SU-DHL-6 (cell line): Measurements from ENCODE around the gene PCGF5.
"Not testable (repeated sequence)": the region's sequence is repeated elsewhere in the genome, so short reads cannot be mapped to it uniquely, and the experiment has no call there.

ENCODE experiments used
- H2AFZ ChIP-seq: fragments of 200-600 bp; sonication (generic); 2 replicates; pipeline ENCODE4 v1.6.1; 2014; ENCODE audit warnings: low read depth, mild to moderate bottlenecking, moderate library complexity, mixed read lengths, antibody characterized with exemption, low read length; ENCODE audit not compliant: severe bottlenecking
- H3F3A ChIP-seq: fragments of 200-600 bp; shearing (Covaris generic); 2 replicates; pipeline ENCODE4 v1.6.0; 2016; ENCODE audit warnings: antibody characterized with exemption, mild to moderate bottlenecking; ENCODE audit not compliant: insufficient read depth
- H3K27ac ChIP-seq: fragments of 200-600 bp; sonication (generic); 2 replicates; pipeline ENCODE4 v1.5.1; 2016; ENCODE audit warnings: low read depth, mild to moderate bottlenecking, low read length, moderate library complexity, mixed read lengths
- H3K27me3 ChIP-seq: fragments of 200-600 bp; sonication (generic), shearing (Covaris generic); 2 replicates; pipeline ENCODE4 v1.6.0; 2014; ENCODE audit warnings: mild to moderate bottlenecking, low read length
- H3K36me3 ChIP-seq: fragments of 200-600 bp; sonication (generic); 2 replicates; pipeline ENCODE4 v1.6.1; 2014; ENCODE audit warnings: mild to moderate bottlenecking, low read length, mixed read lengths
- H3K4me2 ChIP-seq: fragments of 300-600, 200-600 bp; shearing (Covaris generic), sonication (generic); 2 replicates; pipeline ENCODE4 v1.6.0; 2014; ENCODE audit warnings: low read length, low read depth, mild to moderate bottlenecking; ENCODE audit not compliant: poor library complexity, severe bottlenecking
- H3K4me3 ChIP-seq: fragments of 200-600 bp; sonication (generic); 2 replicates; pipeline ENCODE4 v1.5.1; 2014; ENCODE audit warnings: antibody characterized with exemption, low read length, mild to moderate bottlenecking, mixed read lengths; ENCODE audit not compliant: insufficient read depth, poor library complexity, severe bottlenecking
- H3K79me2 ChIP-seq: fragments of 200-600 bp; sonication (generic); 2 replicates; pipeline ENCODE4 v1.6.1; 2014; ENCODE audit warnings: mild to moderate bottlenecking, low read length, moderate library complexity; ENCODE audit not compliant: insufficient read depth
- H3K9ac ChIP-seq: fragments of 200-600 bp; sonication (generic); 2 replicates; pipeline ENCODE4 v1.7.0; 2014; ENCODE audit warnings: mild to moderate bottlenecking, low read length
- H3K9me2 ChIP-seq: fragments of 200-600 bp; sonication (generic); replicated peaks from 2 replicates; pipeline ENCODE4 v1.6.1; 2014; ENCODE audit warnings: low read length; ENCODE audit not compliant: insufficient read depth
- H3K9me3 ChIP-seq: fragments of 200-600 bp; sonication (generic); 2 replicates; pipeline ENCODE4 v1.6.1; 2014; ENCODE audit warnings: low read length, mixed read lengths; ENCODE audit not compliant: insufficient read depth
- H4K20me1 ChIP-seq: fragments of 200-600 bp; sonication (generic); 2 replicates; pipeline ENCODE4 v1.6.1; 2014; ENCODE audit warnings: low read depth, mild to moderate bottlenecking, antibody characterized with exemption, low read length, moderate library complexity, mixed read lengths
- CTCF ChIP-seq: fragments of 200-600 bp; sonication (generic); IDR thresholded peaks from one replicate; pipeline ENCODE4 v1.5.1; 2017; ENCODE audit warnings: antibody characterized with exemption, mild to moderate bottlenecking, low read length, moderate library complexity; ENCODE audit not compliant: insufficient read depth, poor library complexity, severe bottlenecking
- EZH2phosphoT487 ChIP-seq: fragments of 200-600 bp; sonication (generic), shearing (Covaris generic); conservative IDR thresholded peaks from 2 replicates; pipeline ENCODE4 v1.6.1; 2018; ENCODE audit warnings: mild to moderate bottlenecking, antibody characterized with exemption, low read length, moderate library complexity, mixed read lengths

PCGF5 gene

GRCh38 chr10:91296471-91296870, 76.0 kb downstream of the PCGF5 start:
- H3K9ac ChIP-seq = no peak overlapping the region
- no peaks in the 10 kb centered on the region for H3K27me3 ChIP-seq
- H3F3A ChIP-seq = no peaks in the 10 kb centered on the region
- no peaks in the 10 kb centered on the region for H3K79me2 ChIP-seq
- H3K4me3 ChIP-seq = no peak overlapping the region
- no peak overlapping the region for H2AFZ ChIP-seq
- H3K36me3 ChIP-seq = no peaks in the 10 kb centered on the region
- no peaks in the 10 kb centered on the region for H4K20me1 ChIP-seq
- H3K4me2 ChIP-seq = no peak overlapping the region
- no peaks in the 10 kb centered on the region for H3K9me3 ChIP-seq
- no peak overlapping the region for H3K27ac ChIP-seq
- no peaks in the 10 kb centered on the region for H3K9me2 ChIP-seq
- TF ChIP-seq EZH2phosphoT487 = no peak
- no peak for TF ChIP-seq CTCF

- no peaks in the 10 kb centered on the region for H3F3A ChIP-seq
- no peak overlapping the region for H3K27ac ChIP-seq
- H3K4me3 ChIP-seq = no peak overlapping the region
- no peak for TF ChIP-seq EZH2phosphoT487
- TF ChIP-seq CTCF = peak; percentile 80
- no peak overlapping the region for H3K4me2 ChIP-seq
- no peaks in the 10 kb centered on the region for H3K36me3 ChIP-seq
- no peaks in the 10 kb centered on the region for H3K27me3 ChIP-seq
- peak overlapping the region; percentile 21 for H2AFZ ChIP-seq
- H4K20me1 ChIP-seq = no peaks in the 10 kb centered on the region
- no peaks in the 10 kb centered on the region for H3K9me3 ChIP-seq
- no peak overlapping the region for H3K9ac ChIP-seq
- no peaks in the 10 kb centered on the region for H3K9me2 ChIP-seq
- no peaks in the 10 kb centered on the region for H3K79me2 ChIP-seq
Measured at GRCh38 chr10:91298224-91298871, 77.9 kb downstream of the PCGF5 start.

GRCh38 chr10:91299999-91300575, 79.6 kb downstream of the PCGF5 start:
- H3K4me2 ChIP-seq = no peak overlapping the region
- no peaks in the 10 kb centered on the region for H3K9me2 ChIP-seq
- H3K9ac ChIP-seq = no peak overlapping the region
- no peaks in the 10 kb centered on the region for H3F3A ChIP-seq
- H3K79me2 ChIP-seq = no peaks in the 10 kb centered on the region
- H3K4me3 ChIP-seq = no peak overlapping the region
- H3K9me3 ChIP-seq = no peaks in the 10 kb centered on the region
- no peak overlapping the region for H2AFZ ChIP-seq
- H3K36me3 ChIP-seq = no peaks in the 10 kb centered on the region
- no peak overlapping the region for H3K27ac ChIP-seq
- H4K20me1 ChIP-seq = no peaks in the 10 kb centered on the region
- TF ChIP-seq EZH2phosphoT487 (no peak), CTCF (no peak)
- no peaks in the 10 kb centered on the region for H3K27me3 ChIP-seq

GRCh38 chr10:91302946-91303345, 82.5 kb downstream of the PCGF5 start:
- H3K9me2 ChIP-seq, H3K36me3 ChIP-seq, H3K9ac ChIP-seq, H3K27ac ChIP-seq, H2AFZ ChIP-seq, H4K20me1 ChIP-seq, H3K79me2 ChIP-seq, H3K27me3 ChIP-seq, H3K9me3 ChIP-seq, H3F3A ChIP-seq, H3K4me3 ChIP-seq, H3K4me2 ChIP-seq: not testable (repeated sequence)

GRCh38 chr10:91305979-91306378, 85.5 kb downstream of the PCGF5 start:
- H3K36me3 ChIP-seq, H3K27ac ChIP-seq, H3K9me2 ChIP-seq, H2AFZ ChIP-seq, H3K9me3 ChIP-seq, H3K9ac ChIP-seq, H3K4me3 ChIP-seq, H4K20me1 ChIP-seq, H3F3A ChIP-seq, H3K79me2 ChIP-seq, H3K27me3 ChIP-seq, H3K4me2 ChIP-seq: not testable (repeated sequence)
